SK-N-SH (cell line): ENCODE results near the gene CSRP1. TPM values are rescaled to one million over a fixed set of nuclear protein-coding genes. Genes with fewer than 3 reads are reported as not detected.
A peak's percentile ranks its signal among the peaks of the same experiment; 100 is the strongest.

Experiments
- CTCF ChIA-PET: fragments of 300-600, 350-600 bp; formaldehyde crosslinking; extraction: SDS; loops from one replicate; lab custom pipeline; 2021; lab: Yijun Ruan, JAX
- POLR2A ChIA-PET: fragments of 350-600 bp; sonication (Branson Sonifier 250); formaldehyde crosslinking; extraction: SDS; loops from one replicate; lab custom pipeline; 2020; ENCODE audit warnings: antibody characterized with exemption, inconsistent platforms; lab: Yijun Ruan, JAX
- DNase-seq: peaks from one replicate; pipeline ENCODE4 v3.0.0; 2012
- H2AFZ ChIP-seq: fragments of 200-600 bp; sonication (generic); 2 replicates; pipeline ENCODE4 v1.8.1; 2016; ENCODE audit warnings: antibody characterized with exemption, mild to moderate bottlenecking, low read depth
- H3F3A ChIP-seq: fragments of 200-600 bp; sonication (generic); replicated peaks from 2 replicates; pipeline ENCODE3; 2016; ENCODE audit warnings: antibody characterized with exemption, mild to moderate bottlenecking; ENCODE audit not compliant: insufficient read depth
- H3K27ac ChIP-seq, 2 experiments: fragments of 200-500 bp in 1 of 2; fragments of 200-600 bp in 1 of 2; sonication (Bioruptor generic) in 1 of 2; sonication (generic), shearing (Covaris generic) in 1 of 2; 2 replicates each; pipeline versions ENCODE4 v1.5.1 to v1.6.1; 2014 to 2016; ENCODE audit warnings: low read depth in 2 of 2, inconsistent platforms in 1 of 2, low read length in 1 of 2, mild to moderate bottlenecking in 1 of 2, mixed read lengths in 1 of 2
- H3K27me3 ChIP-seq: fragments of 200-600 bp; sonication (generic), shearing (Covaris generic); 2 replicates; pipeline ENCODE4 v1.6.1; 2016; ENCODE audit warnings: mixed run types; ENCODE audit not compliant: insufficient read depth
- H3K36me3 ChIP-seq, 2 experiments: fragments of 200-500 bp in 1 of 2; fragments of 200-600 bp in 1 of 2; sonication (Bioruptor generic) in 1 of 2; sonication (generic) in 1 of 2; replicated peaks in 1 of 2; 2 replicates each; pipeline versions ENCODE3 to v1.5.1; 2014 to 2016; ENCODE audit warnings: low read length in 1 of 2, mild to moderate bottlenecking in 1 of 2; ENCODE audit not compliant: insufficient read depth in 2 of 2, control insufficient read depth in 1 of 2
- H3K4me1 ChIP-seq, 2 experiments: fragments of 200-500 bp in 1 of 2; fragments of 200-600 bp in 1 of 2; sonication (Bioruptor generic) in 1 of 2; sonication (generic), shearing (Covaris generic) in 1 of 2; 2 replicates each; pipeline versions ENCODE4 v1.5.1 to v1.6.1; 2014 to 2016; ENCODE audit warnings: low read depth in 1 of 2, low read length in 1 of 2, mixed run types in 1 of 2; ENCODE audit not compliant: insufficient read depth in 2 of 2, control insufficient read depth in 1 of 2
- H3K4me2 ChIP-seq: fragments of 200-600 bp; sonication (generic), shearing (Covaris generic); 2 replicates; pipeline ENCODE4 v1.6.1; 2017; ENCODE audit warnings: mixed run types
- H3K4me3 ChIP-seq, 2 experiments: fragments of 200-500 bp in 1 of 2; fragments of 200-600 bp in 1 of 2; sonication (Bioruptor generic) in 1 of 2; sonication (generic), shearing (Covaris generic) in 1 of 2; 2 replicates each; pipeline versions ENCODE4 v1.5.1 to v1.8.1; 2014 to 2016; ENCODE audit warnings: low read depth in 2 of 2, inconsistent platforms in 1 of 2, low read length in 1 of 2, mild to moderate bottlenecking in 1 of 2, mixed read lengths in 1 of 2, moderate library complexity in 1 of 2
- H3K79me2 ChIP-seq: fragments of 200-600 bp; sonication (generic); 2 replicates; pipeline ENCODE4 v1.8.1; 2017; ENCODE audit warnings: mild to moderate bottlenecking; ENCODE audit not compliant: insufficient read depth
- H3K9ac ChIP-seq: fragments of 200-600 bp; sonication (generic); 2 replicates; pipeline ENCODE4 v1.6.1; 2017; ENCODE audit warnings: mixed run types
- H3K9me2 ChIP-seq: fragments of 200-600 bp; sonication (generic); 2 replicates; pipeline ENCODE4 v1.6.1; 2017; ENCODE audit warnings: mixed run types
- H3K9me3 ChIP-seq: fragments of 200-600 bp; sonication (generic); 2 replicates; pipeline ENCODE4 v1.6.1; 2017; ENCODE audit warnings: mixed run types, mild to moderate bottlenecking, moderate library complexity
- H4K20me1 ChIP-seq: fragments of 200-600 bp; sonication (generic); 2 replicates; pipeline ENCODE4 v1.6.1; 2017; ENCODE audit warnings: mild to moderate bottlenecking, mixed run types; ENCODE audit not compliant: insufficient read depth
- CTCF ChIP-seq: fragments of 200-600 bp; sonication (generic); IDR thresholded peaks from 2 replicates; pipeline ENCODE4 v1.6.1; 2017; ENCODE audit warnings: antibody characterized with exemption, mild to moderate bottlenecking, moderate library complexity
- ELF1 ChIP-seq: IDR thresholded peaks from 2 replicates; pipeline ENCODE4 v1.4.0; 2012
- EP300 ChIP-seq, 2 experiments: IDR thresholded peaks; 2 replicates each; pipeline versions ENCODE4 v1.4.0 to v1.6.1; 2012; ENCODE audit warnings: borderline replicate concordance in 1 of 2, low read depth in 1 of 2, low read length in 1 of 2
- EZH2phosphoT487 ChIP-seq: fragments of 200-600 bp; sonication (generic); IDR thresholded peaks from 2 replicates; pipeline ENCODE4 v1.6.1; 2017; ENCODE audit warnings: low read depth, mixed run types, mild to moderate bottlenecking, antibody characterized with exemption, moderate library complexity, borderline replicate concordance
- FOSL2 ChIP-seq: IDR thresholded peaks from 2 replicates; pipeline ENCODE4 v1.4.0; 2012; ENCODE audit warnings: low read depth, mild to moderate bottlenecking, moderate library complexity, borderline replicate concordance
- FOXJ3 ChIP-seq: sonication (generic); formaldehyde crosslinking; IDR thresholded peaks from 2 replicates; pipeline ENCODE4 v1.5.1; 2020; ENCODE audit warnings: mild to moderate bottlenecking, missing genetic modification reagents
- FOXM1 ChIP-seq: IDR thresholded peaks from 2 replicates; pipeline ENCODE4 v1.4.0; 2012; ENCODE audit warnings: low read depth, mild to moderate bottlenecking
- GABPA ChIP-seq: IDR thresholded peaks from 2 replicates; pipeline ENCODE4 v1.4.0; 2012; ENCODE audit warnings: low read depth, mild to moderate bottlenecking
- GATA2 ChIP-seq: sonication (generic); formaldehyde crosslinking; IDR thresholded peaks from 2 replicates; pipeline ENCODE4 v1.5.0; 2020; ENCODE audit warnings: mild to moderate bottlenecking, missing genetic modification reagents
- IRF3 ChIP-seq: fragments of 150-350 bp; IDR thresholded peaks from 2 replicates; pipeline ENCODE4 v1.6.1; 2016; ENCODE audit warnings: mild to moderate bottlenecking, low read depth, low read length
- JUND ChIP-seq: IDR thresholded peaks from 2 replicates; pipeline ENCODE4 v1.4.0; 2012
- MAX ChIP-seq: IDR thresholded peaks from 2 replicates; pipeline ENCODE4 v1.4.0; 2012; ENCODE audit warnings: low read depth
- MEF2A ChIP-seq: IDR thresholded peaks from 2 replicates; pipeline ENCODE4 v1.4.0; 2012; ENCODE audit warnings: low read depth, borderline replicate concordance
- MXI1 ChIP-seq: IDR thresholded peaks from 2 replicates; pipeline ENCODE4 v1.6.1; 2012; ENCODE audit warnings: mild to moderate bottlenecking, low read depth, low read length, improper control_type of control experiment
- NFIC ChIP-seq: IDR thresholded peaks from 2 replicates; pipeline ENCODE4 v1.4.0; 2012; ENCODE audit warnings: borderline replicate concordance
- NRF1 ChIP-seq: IDR thresholded peaks from 2 replicates; pipeline ENCODE4 v1.6.1; 2012; ENCODE audit warnings: low read depth, mild to moderate bottlenecking, low read length
- PBX3 ChIP-seq: IDR thresholded peaks from 2 replicates; pipeline ENCODE4; 2012
- POLR2AphosphoS5 ChIP-seq: IDR thresholded peaks from 2 replicates; pipeline ENCODE4 v1.6.1; 2012; ENCODE audit warnings: low read depth, low read length
- RAD21 ChIP-seq: IDR thresholded peaks from 2 replicates; pipeline ENCODE4 v1.6.1; 2012; ENCODE audit warnings: mild to moderate bottlenecking, low read length
- RCOR1 ChIP-seq: fragments of 150-350 bp; IDR thresholded peaks from 2 replicates; pipeline ENCODE4 v1.6.1; 2017; ENCODE audit warnings: antibody characterized with exemption, low read length
- RFX5 ChIP-seq: IDR thresholded peaks from 2 replicates; pipeline ENCODE4 v1.6.1; 2012; ENCODE audit warnings: mild to moderate bottlenecking, improper control_type of control experiment, low read length
- SIN3A ChIP-seq: IDR thresholded peaks from 2 replicates; pipeline ENCODE4 v1.6.1; 2012; ENCODE audit warnings: low read depth, mild to moderate bottlenecking, low read length, moderate library complexity, borderline replicate concordance
- TCF12 ChIP-seq: IDR thresholded peaks from 2 replicates; pipeline ENCODE4 v1.4.0; 2012
- TEAD4 ChIP-seq: IDR thresholded peaks from 2 replicates; pipeline ENCODE4 v1.4.0; 2012; ENCODE audit warnings: mild to moderate bottlenecking, borderline replicate concordance; ENCODE audit not compliant: insufficient read depth
- USF1 ChIP-seq: IDR thresholded peaks from 2 replicates; pipeline ENCODE4 v1.4.0; 2012; ENCODE audit warnings: low read depth, borderline replicate concordance
- USF2 ChIP-seq: fragments of 150-350 bp; IDR thresholded peaks from 2 replicates; pipeline ENCODE4 v1.6.1; 2017; ENCODE audit warnings: antibody characterized with exemption, low read length, low read depth, borderline replicate concordance
- YY1 ChIP-seq: IDR thresholded peaks from 2 replicates; pipeline ENCODE4 v1.4.0; 2012; ENCODE audit warnings: low read depth, mild to moderate bottlenecking
- ZBTB33 ChIP-seq: IDR thresholded peaks from 2 replicates; pipeline ENCODE4 v1.4.0; 2012; ENCODE audit warnings: low read depth, borderline replicate concordance
- WGBS: methylation state at CpG from one replicate; pipeline ENCODE4 v1.1.6; 2017; ENCODE audit warnings: low lambda C conversion rate; 5-methylcytosine and 5-hydroxymethylcytosine counted together
- polyA plus RNA-seq, 3 experiments: library from polyadenylated mRNA; depleted of rRNA; stranded (reverse); fragments of >200 nt; gene quantifications; 2 replicates each; pipeline ENCODE4 v1.2.3, GENCODE V29; 2012

The CSRP1 gene
- polyA plus RNA-seq, 1 of the 3 experiments (the other 2 are of a cell fraction): 373 TPM

- Histone ChIP-seq H3K27ac (peak overlapping the region; percentile 26 to 98; a peak in 3 of 4 replicates), H3K36me3 (peaks cover 13 to 21% of the 10 kb centered on the region in 2 experiments), H3K4me3 (no peak overlapping the region), H3K9me2 (no peaks in the 10 kb centered on the region), H4K20me1 (peaks cover 32% of the 10 kb centered on the region), H3K4me2 (no peak overlapping the region; the same call in 1 of the 2 replicates), H3K9me3 (no peaks in the 10 kb centered on the region), H3K9ac (no peak overlapping the region), H3K79me2 (peaks cover 39% of the 10 kb centered on the region), H3F3A (peaks cover 40% of the 10 kb centered on the region), H3K4me1 (peaks cover 29 to 32% of the 10 kb centered on the region in 2 experiments; a peak in 3 of 4 replicates), H2AFZ (no peak overlapping the region), H3K27me3 (no peaks in the 10 kb centered on the region)
- POLR2A ChIA-PET: no interaction called here
- CTCF ChIA-PET: interaction anchor here (0.8 to 5.5 kb wide), 7 partner anchors 9 to 253 kb away, joined by 3 to 24 read pairs (median 3); no protein-coding TSS in a partner anchor
- DNase-seq: peak; percentile 51
- WGBS: 88% methylated on average over 7 of the region's 7 CpGs
- TF ChIP-seq EZH2phosphoT487 (no peak), POLR2AphosphoS5 (no peak; the same call in none of the 2 replicates), MAX (no peak), USF2 (no peak), PBX3 (no peak), TEAD4 (no peak), NRF1 (no peak), IRF3 (no peak), JUND (0 out of 2 replicates have a peak, but pooled peaks have one; percentile 3), NFIC (no peak), GATA2 (CRISPR knock-in tag) (no peak), MXI1 (no peak), ELF1 (no peak), RFX5 (no peak), YY1 (no peak), RCOR1 (no peak), MEF2A (no peak), SIN3A (no peak; the same call in 1 of the 2 replicates), TCF12 (no peak), RAD21 (peak; percentile 48), EP300 (IDR thresholded peaks at IDR 0.05; ENCODE audit: borderline replicate concordance in 1 of 2, low read depth in 1 of 2, low read length in 1 of 2) (no peak), CTCF (peak; percentile 51), FOXJ3 (CRISPR knock-in tag) (no peak), GABPA (no peak), ZBTB33 (0 out of 2 replicates have a peak, but pooled peaks have one; percentile 19), USF1 (no peak), FOXM1 (no peak), FOSL2 (no peak)
Observed at GRCh38 chr1:201463071-201463552, 43.8 kb downstream of the CSRP1 start.
